ENCODE results near the gene CST9.

DNA sequence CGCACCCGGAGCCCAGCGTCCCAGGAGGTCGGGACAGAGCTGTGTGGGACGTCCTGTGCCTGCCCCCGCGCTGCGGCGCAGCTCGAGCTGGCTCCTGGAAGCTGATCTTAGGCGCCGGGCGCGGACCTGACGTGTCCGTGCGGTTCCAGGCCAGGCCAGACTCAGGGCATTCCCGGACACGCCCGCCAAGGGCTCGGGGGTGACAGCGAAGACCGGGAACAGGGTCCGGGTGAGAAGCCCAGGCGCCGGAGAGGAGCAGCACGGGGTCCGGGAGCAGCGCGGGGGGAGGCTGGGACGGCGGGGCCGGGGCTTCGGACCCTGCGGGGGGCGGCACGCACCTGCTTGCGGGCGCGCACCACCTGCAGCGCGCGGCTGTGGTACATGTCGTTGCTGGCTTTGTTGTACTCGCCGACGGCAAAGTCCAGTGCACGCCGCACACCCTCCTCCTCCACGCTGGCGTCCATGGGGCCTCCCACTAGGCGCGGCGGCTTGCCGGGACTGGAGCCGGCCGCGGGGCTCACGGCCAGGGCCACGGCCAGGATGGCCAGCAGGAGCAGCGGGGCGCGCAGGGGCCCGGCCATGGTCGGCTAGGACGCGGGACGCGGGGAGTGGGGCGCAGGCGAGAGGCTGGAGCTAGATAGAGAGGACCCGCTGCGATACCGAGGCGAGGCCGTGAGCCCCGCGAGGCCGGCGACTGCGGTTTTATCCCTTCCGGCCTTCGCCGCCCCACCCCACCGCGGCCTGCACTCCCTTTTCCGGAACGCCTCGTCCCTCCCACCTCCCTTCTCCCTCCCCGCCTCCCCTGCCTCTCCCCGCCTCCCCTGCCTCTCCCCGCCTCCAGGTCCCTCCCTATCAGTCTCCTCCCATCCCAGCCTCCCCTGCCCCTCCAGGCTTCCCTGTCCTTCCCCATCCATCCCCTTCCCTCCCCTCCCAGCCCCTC is 31.8 kb upstream of the CST9 start, which contains the start of gene CST3:
- no peak for TF ChIP-seq CTCF (IDR thresholded peaks at IDR 0.05)
- TF ChIP-seq FOXS1 (CRISPR knock-in tag; IDR thresholded peaks at IDR 0.05) = no peak

All from A549 (cell line).